ENCODE measurements around the gene CCDC12.
A peak's percentile ranks its signal among the peaks of the same experiment; 100 is the strongest.

Gene CCDC12

DNA sequence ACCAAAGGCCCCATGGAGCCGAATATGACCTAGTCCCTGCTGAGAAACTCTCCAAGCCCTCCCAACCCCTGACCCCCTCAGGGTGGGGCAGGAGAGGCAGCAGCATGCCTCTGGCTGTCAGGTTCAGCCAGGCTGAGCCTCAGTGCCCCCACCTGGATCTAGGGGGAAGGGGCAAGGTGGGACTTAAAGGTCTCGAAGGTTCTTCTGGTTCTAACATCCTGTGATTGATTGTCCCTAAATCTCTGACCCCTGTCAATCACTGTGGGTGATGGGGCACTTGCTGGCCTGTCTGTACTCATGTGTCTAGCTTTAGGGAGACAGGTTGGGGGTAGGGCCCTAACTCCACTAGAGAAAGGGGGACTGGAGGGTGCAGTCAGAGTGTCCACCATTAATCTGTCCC lies 16.7 kb upstream of the CCDC12 start:
- H3K4me1 ChIP-seq (ENCODE audit: control insufficient read depth, insufficient read depth, low read length): no peaks in the 10 kb centered on the region; the same call in 1 of the 2 replicates
- no peak overlapping the region for H3K27ac ChIP-seq (ENCODE audit: low read depth, low read length)
- H3K9ac ChIP-seq (ENCODE audit: low read depth, low read length): no peak overlapping the region

DNA sequence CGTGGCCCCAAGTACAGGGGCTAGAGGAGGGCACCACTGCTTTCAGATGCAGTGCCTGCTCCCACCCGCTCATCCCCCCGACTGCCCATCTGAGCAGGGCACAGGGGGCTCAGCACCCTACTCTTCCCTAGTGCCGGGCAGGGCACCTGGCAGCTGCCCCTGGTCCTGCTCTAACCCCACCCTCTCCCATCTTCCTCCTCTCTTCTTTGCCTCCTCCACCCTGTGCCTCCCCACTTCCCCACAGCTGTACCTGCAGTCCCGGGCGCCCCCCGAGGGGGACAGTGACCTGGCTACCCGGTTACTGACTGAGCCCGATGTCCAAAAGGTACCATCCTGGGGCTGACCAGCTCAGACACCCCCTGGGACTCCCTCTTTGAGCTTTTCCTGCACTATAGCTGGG lies 15.7 kb upstream of the CCDC12 start:
- H3K27me3 ChIP-seq (ENCODE audit: control insufficient read depth, insufficient read depth, low read length): no peaks in the 10 kb centered on the region
- H3K9ac ChIP-seq (ENCODE audit: low read depth, low read length): no peak overlapping the region
- H3K4me1 ChIP-seq (ENCODE audit: control insufficient read depth, insufficient read depth, low read length): peaks cover 10% of the 10 kb centered on the region
- no peaks in the 10 kb centered on the region for H3K9me3 ChIP-seq (ENCODE audit: control insufficient read depth, insufficient read depth, low read length)
- H3K27ac ChIP-seq (ENCODE audit: low read depth, low read length): no peak overlapping the region
- H3K36me3 ChIP-seq (ENCODE audit: control insufficient read depth, insufficient read depth, low read length): peaks cover 31% of the 10 kb centered on the region
- no peak overlapping the region for H3K4me3 ChIP-seq (ENCODE audit: low read depth, low read length)

More for the DNA sequence above, 16.7 kb upstream of the CCDC12 start:
- H3K4me3 ChIP-seq (ENCODE audit: low read depth, low read length): no peak overlapping the region
- H3K36me3 ChIP-seq (ENCODE audit: control insufficient read depth, insufficient read depth, low read length): peaks cover 34% of the 10 kb centered on the region
- H3K27me3 ChIP-seq (ENCODE audit: control insufficient read depth, insufficient read depth, low read length): no peaks in the 10 kb centered on the region
- no peaks in the 10 kb centered on the region for H3K9me3 ChIP-seq (ENCODE audit: control insufficient read depth, insufficient read depth, low read length)

DNA sequence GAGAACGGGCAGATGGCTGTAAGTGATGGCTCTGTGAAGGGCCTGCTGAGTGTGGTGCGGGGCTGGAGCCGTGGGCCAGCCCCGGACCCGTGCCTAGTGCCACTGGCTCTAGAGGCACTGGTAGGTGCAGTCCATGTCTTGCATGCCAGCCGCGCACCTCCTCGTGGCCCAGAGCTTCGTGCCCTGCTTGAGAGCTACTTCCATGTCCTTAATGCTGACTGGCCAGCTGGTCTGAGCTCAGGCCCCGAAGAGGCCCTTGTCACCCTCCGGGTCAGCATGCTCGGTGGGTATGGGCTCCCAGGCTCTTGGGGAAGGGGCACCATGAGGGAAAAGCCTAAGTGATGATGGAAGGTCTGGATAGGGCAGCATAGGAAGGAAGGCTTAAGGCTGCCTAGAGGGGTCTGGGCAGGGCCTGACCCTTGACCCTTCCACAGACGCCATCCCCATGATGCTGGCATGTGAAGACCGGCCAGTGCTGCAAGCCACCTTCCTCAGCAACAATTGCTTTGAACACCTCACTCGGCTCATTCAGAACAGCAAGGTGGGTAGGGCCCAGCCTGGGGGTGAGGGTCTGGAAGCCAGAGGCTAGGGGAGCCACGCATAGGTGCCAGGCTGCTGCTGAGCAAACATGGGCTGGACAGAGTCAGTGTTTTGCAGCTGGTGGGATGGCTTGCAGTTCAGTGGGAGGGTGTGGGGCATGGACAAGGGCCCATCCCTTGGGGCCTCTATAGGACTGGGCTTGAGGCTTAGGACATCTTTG lies 15.0 kb upstream of the CCDC12 start:
- peaks cover 13% of the 10 kb centered on the region for H3K4me1 ChIP-seq (ENCODE audit: control insufficient read depth, insufficient read depth, low read length)
- peaks cover 28% of the 10 kb centered on the region for H3K36me3 ChIP-seq (ENCODE audit: control insufficient read depth, insufficient read depth, low read length)
- no peak overlapping the region for H3K9ac ChIP-seq (ENCODE audit: low read depth, low read length)
- no peaks in the 10 kb centered on the region for H3K27me3 ChIP-seq (ENCODE audit: control insufficient read depth, insufficient read depth, low read length)
- no peaks in the 10 kb centered on the region for H3K9me3 ChIP-seq (ENCODE audit: control insufficient read depth, insufficient read depth, low read length)
- H3K4me3 ChIP-seq (ENCODE audit: low read depth, low read length): no peak overlapping the region
- H3K27ac ChIP-seq (ENCODE audit: low read depth, low read length): no peak overlapping the region

DNA sequence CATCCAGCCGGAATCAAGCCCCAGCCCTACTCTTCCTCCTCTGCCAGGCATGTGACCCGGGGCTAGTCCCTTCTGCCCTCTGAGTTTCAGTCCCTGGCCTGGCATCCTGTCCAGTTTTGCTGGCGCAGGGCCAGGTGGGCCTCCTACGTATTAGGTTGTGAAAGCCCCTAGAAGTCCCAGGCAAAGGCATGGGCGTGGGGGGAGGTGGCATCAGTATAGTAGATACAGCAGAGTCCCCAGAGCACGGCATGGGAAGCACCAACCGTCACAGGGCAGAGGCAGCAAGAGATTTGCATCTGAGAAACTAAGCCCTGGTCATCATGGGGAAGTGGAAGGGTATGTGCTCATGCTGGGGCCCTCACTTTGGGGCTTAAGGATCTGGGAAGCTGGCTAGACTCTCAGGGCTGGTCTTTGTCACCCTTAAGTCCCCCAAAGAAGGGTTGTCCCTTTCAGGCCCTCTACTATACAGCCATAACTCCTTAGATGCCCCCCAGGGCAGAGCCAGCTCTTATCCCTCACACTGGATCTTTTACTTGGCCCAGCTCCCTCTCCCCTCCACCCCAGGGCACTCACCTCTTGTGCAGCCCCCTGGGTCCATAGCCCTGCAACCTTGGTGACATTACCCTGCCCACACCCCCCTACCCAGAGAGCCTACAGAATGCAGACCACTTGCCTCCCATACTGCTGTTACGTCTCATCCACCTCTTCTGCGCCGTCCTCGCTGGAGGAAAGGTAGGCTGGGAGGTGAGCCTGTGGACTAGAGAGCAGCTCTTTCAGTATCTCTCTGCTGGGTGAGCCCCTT lies 14.2 kb upstream of the CCDC12 start:
- Histone ChIP-seq H3K27ac (ENCODE audit: low read depth, low read length) (no peak overlapping the region), H3K9ac (ENCODE audit: low read depth, low read length) (no peak overlapping the region), H3K9me3 (ENCODE audit: control insufficient read depth, insufficient read depth, low read length) (no peaks in the 10 kb centered on the region), H3K36me3 (ENCODE audit: control insufficient read depth, insufficient read depth, low read length) (peaks cover 28% of the 10 kb centered on the region), H3K4me3 (ENCODE audit: low read depth, low read length) (no peak overlapping the region), H3K4me1 (ENCODE audit: control insufficient read depth, insufficient read depth, low read length) (peaks cover 13% of the 10 kb centered on the region), H3K27me3 (ENCODE audit: control insufficient read depth, insufficient read depth, low read length) (no peaks in the 10 kb centered on the region)

DNA sequence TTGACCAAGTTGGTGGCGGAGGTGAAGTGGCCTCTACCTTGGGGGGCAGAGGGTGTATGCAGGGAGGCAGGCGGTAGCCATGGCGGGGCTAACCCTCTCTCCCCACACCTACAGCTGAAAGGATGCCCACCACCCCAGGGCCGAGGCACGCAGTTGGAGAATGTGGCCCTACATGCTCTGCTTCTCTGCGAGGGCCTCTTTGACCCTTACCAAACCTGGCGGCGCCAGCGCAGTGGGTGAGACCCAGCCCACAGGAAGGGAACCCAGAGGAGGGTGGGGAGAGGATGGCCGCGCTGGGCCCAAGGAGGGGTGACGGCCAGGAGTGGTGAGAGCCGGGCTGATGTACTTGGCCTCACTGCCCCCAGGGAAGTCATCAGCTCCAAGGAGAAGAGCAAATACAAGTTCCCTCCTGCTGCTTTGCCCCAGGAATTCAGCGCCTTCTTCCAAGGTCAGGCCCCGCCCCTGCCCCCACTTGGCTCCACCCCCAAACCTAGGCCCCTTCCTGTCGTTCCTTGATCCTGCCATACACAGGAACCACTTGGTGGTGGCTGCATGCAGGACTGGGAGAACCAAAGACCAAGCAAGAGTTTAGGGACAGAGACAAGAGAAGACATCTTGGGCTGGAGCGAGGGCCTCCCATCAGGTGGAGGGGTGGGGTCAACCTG lies 12.7 kb upstream of the CCDC12 start:
- no peaks in the 10 kb centered on the region for H3K9me3 ChIP-seq (ENCODE audit: control insufficient read depth, insufficient read depth, low read length)

DNA sequence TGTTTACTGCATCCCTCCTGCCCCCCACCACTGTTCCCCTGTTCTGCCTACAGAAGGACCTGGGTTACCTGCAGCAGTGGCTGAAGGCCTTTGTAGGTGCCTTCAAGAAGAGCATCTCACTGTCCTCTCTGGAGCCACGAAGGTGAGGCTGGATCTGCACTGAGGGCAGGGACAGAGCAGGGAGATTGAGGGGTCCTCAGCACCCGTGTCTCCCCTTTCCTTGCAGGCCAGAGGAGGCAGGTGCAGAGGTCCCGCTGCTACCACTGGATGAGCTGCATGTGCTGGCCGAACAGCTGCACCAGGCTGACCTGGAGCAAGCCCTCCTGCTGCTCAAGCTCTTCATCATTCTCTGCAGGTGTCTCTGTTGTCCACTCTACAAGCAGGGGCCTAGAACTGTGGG lies 12.1 kb upstream of the CCDC12 start:
- peaks cover 13% of the 10 kb centered on the region for H3K4me1 ChIP-seq (ENCODE audit: control insufficient read depth, insufficient read depth, low read length)
- H3K9me3 ChIP-seq (ENCODE audit: control insufficient read depth, insufficient read depth, low read length): no peaks in the 10 kb centered on the region
- H3K27ac ChIP-seq (ENCODE audit: low read depth, low read length): no peak overlapping the region
- no peak overlapping the region for H3K9ac ChIP-seq (ENCODE audit: low read depth, low read length)
- H3K27me3 ChIP-seq (ENCODE audit: control insufficient read depth, insufficient read depth, low read length): no peaks in the 10 kb centered on the region
- no peak overlapping the region for H3K4me3 ChIP-seq (ENCODE audit: low read depth, low read length)
- peaks cover 20% of the 10 kb centered on the region for H3K36me3 ChIP-seq (ENCODE audit: control insufficient read depth, insufficient read depth, low read length)

More for the DNA sequence above, 12.7 kb upstream of the CCDC12 start:
- Histone ChIP-seq H3K36me3 (ENCODE audit: control insufficient read depth, insufficient read depth, low read length) (peaks cover 23% of the 10 kb centered on the region), H3K9ac (ENCODE audit: low read depth, low read length) (no peak overlapping the region), H3K4me1 (ENCODE audit: control insufficient read depth, insufficient read depth, low read length) (peaks cover 13% of the 10 kb centered on the region), H3K27me3 (ENCODE audit: control insufficient read depth, insufficient read depth, low read length) (no peaks in the 10 kb centered on the region), H3K4me3 (ENCODE audit: low read depth, low read length) (no peak overlapping the region), H3K27ac (ENCODE audit: low read depth, low read length) (no peak overlapping the region)

DNA sequence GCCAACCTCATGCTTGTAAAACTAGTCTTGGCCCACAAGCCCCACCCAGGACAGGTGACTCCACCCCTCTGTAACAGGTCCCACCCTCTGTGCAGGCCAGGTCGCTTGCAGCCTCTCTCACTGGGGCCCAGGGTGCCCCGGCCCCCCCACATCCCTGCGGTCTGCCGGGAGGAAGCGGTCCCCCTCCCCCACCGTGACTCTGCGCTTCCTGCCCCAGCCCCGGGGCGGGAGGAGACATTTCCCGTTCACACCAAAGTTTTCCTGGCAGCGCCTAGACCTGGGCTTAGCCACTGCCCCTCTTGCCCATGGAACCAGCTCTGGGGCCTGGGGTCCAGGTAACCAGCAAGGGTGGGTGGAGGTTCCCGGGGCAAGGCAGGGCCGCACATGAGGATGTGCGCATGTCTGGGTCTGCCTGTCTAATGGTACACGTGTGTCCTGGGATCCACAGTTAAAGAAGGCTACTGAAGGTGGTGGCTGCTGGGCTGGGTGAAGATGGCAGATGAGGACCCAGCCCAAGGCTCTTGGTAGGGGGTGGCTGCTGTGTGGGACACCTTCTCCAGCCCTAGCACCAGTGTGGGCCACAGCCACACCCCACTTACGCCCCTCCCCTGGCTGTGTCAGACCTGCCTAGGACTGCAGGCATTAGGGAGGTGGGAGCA lies 11.3 kb upstream of the CCDC12 start:
- Histone ChIP-seq H3K4me3 (ENCODE audit: low read depth, low read length) (no peak overlapping the region), H3K9ac (ENCODE audit: low read depth, low read length) (peak overlapping the region; percentile 30; the same call in 1 of the 2 replicates), H3K9me3 (ENCODE audit: control insufficient read depth, insufficient read depth, low read length) (no peaks in the 10 kb centered on the region), H3K36me3 (ENCODE audit: control insufficient read depth, insufficient read depth, low read length) (peaks cover 20% of the 10 kb centered on the region), H3K4me1 (ENCODE audit: control insufficient read depth, insufficient read depth, low read length) (peaks cover 13% of the 10 kb centered on the region), H3K27me3 (ENCODE audit: control insufficient read depth, insufficient read depth, low read length) (no peaks in the 10 kb centered on the region), H3K27ac (ENCODE audit: low read depth, low read length) (peak overlapping the region; percentile 5)

DNA sequence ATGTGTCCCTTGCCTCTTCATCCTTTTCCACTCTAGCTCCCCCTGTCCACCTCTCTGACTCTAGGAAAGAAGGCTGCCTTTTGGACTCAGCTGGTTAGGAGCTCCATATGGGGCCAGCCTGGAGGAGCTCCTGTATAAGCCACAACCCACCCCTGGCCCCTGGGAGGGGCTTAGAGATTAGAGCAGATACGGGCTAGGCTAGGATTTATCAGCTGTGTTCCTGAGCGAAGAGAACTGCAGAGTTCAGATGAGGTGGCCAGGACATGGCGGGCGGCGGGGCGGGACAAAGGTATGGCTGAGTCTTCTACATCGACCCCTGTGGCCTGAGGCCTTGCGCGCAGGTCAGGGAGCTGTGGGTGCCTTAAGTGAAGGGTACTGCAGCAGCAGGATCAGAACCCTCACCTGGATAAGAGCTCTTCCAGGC lies 10.8 kb upstream of the CCDC12 start:
- Histone ChIP-seq H3K27ac (ENCODE audit: low read depth, low read length) (peak overlapping the region; percentile 5), H3K4me3 (ENCODE audit: low read depth, low read length) (no peak overlapping the region), H3K9ac (ENCODE audit: low read depth, low read length) (no peak overlapping the region), H3K36me3 (ENCODE audit: control insufficient read depth, insufficient read depth, low read length) (peaks cover 20% of the 10 kb centered on the region), H3K9me3 (ENCODE audit: control insufficient read depth, insufficient read depth, low read length) (no peaks in the 10 kb centered on the region), H3K4me1 (ENCODE audit: control insufficient read depth, insufficient read depth, low read length) (peaks cover 17% of the 10 kb centered on the region), H3K27me3 (ENCODE audit: control insufficient read depth, insufficient read depth, low read length) (no peaks in the 10 kb centered on the region)

DNA sequence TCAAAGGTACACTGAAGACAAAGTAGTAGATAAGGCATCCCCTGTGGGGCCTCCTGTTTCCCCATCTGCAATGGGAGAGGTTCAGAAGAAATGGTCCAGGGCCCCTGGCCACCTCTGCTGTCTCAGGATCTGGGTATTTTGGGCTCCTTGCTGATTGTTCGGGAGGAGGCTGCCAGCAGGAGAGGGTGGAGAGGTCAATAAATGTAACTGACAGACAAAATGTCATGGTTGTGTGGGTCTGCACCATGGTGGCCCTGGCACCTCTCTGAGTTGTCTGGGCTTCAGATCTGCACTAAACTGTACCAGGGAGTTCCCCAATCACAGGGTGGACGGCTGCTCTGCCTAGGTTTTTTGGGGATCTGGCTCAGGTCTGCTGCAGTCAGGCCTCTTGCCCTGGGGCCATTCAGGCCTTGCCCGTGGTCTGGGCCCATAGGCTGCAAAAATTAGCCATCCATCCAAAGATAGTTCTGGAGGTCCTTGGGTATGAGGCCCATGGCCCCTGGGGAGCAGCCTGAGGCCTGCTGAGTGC lies 10.3 kb upstream of the CCDC12 start:
- no peak overlapping the region for H3K27ac ChIP-seq (ENCODE audit: low read depth, low read length)
- H3K4me1 ChIP-seq (ENCODE audit: control insufficient read depth, insufficient read depth, low read length): peaks cover 21% of the 10 kb centered on the region
- no peaks in the 10 kb centered on the region for H3K27me3 ChIP-seq (ENCODE audit: control insufficient read depth, insufficient read depth, low read length)
- H3K4me3 ChIP-seq (ENCODE audit: low read depth, low read length): no peak overlapping the region
- no peak overlapping the region for H3K9ac ChIP-seq (ENCODE audit: low read depth, low read length)
- no peaks in the 10 kb centered on the region for H3K9me3 ChIP-seq (ENCODE audit: control insufficient read depth, insufficient read depth, low read length)
- H3K36me3 ChIP-seq (ENCODE audit: control insufficient read depth, insufficient read depth, low read length): peaks cover 19% of the 10 kb centered on the region

DNA sequence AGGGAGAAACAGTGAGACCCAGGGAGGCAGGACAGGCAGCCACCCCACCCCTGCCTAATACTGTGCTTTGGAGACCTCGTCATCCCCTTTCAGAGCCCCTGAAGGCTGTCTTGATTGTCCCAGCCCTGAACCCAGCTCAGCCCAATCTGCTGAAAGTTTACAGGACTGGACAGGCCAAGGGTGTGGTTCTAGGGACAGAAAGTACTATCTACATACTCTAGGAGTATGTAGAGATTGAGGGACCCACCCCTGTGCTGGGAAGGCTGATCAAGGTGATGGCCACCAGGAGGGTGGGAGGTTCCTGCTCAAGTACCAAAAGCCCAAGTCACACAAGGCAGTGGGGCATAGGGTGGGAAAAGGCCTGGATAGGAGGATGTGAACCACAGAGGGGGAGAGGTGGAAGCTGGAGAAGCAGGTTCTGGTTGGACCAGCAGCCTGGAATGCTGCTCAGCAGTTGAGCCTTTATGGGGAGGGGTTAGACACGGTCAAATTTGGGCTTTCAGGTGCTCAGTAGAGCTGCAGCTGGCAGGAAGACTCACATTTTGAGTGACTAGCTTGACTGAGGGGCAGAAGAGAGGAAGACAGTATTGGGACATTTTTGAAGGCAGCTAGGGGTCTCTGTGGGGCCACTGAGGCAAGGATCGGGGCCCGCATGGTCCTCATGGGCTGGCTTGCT lies 9.6 kb upstream of the CCDC12 start:
- Histone ChIP-seq H3K9me3 (ENCODE audit: control insufficient read depth, insufficient read depth, low read length) (no peaks in the 10 kb centered on the region), H3K4me1 (ENCODE audit: control insufficient read depth, insufficient read depth, low read length) (peaks cover 26% of the 10 kb centered on the region), H3K27me3 (ENCODE audit: control insufficient read depth, insufficient read depth, low read length) (no peaks in the 10 kb centered on the region), H3K27ac (ENCODE audit: low read depth, low read length) (no peak overlapping the region), H3K36me3 (ENCODE audit: control insufficient read depth, insufficient read depth, low read length) (peaks cover 12% of the 10 kb centered on the region), H3K9ac (ENCODE audit: low read depth, low read length) (no peak overlapping the region), H3K4me3 (ENCODE audit: low read depth, low read length) (no peak overlapping the region)

Data from HUES48 (cell line).